GM23248 (cell line): ENCODE measurements around the gene ZNF831. TPM values are rescaled to one million over a fixed set of nuclear protein-coding genes. Genes with fewer than 3 reads are reported as not detected.

Experiments used
- DNase-seq: peaks from one replicate; pipeline ENCODE4 v3.0.0-alpha.2; 2015
- H2AFZ ChIP-seq: fragments of 200-600 bp; sonication (generic); 2 replicates; pipeline ENCODE4 v1.6.1; 2016; ENCODE audit warnings: antibody characterized with exemption
- H3F3A ChIP-seq: fragments of 200-600 bp; sonication (generic); 2 replicates; pipeline ENCODE4 v1.6.1; 2016; ENCODE audit warnings: mild to moderate bottlenecking, antibody characterized with exemption, mixed run types; ENCODE audit not compliant: insufficient read depth
- H3K27ac ChIP-seq: fragments of 200-600 bp; sonication (generic); 2 replicates; pipeline ENCODE4 v1.5.1; 2016; ENCODE audit warnings: mild to moderate bottlenecking
- H3K27me3 ChIP-seq: fragments of 200-600 bp; sonication (generic); replicated peaks from 2 replicates; pipeline ENCODE4 v1.6.1; 2016; ENCODE audit warnings: mild to moderate bottlenecking; ENCODE audit not compliant: insufficient read depth
- H3K36me3 ChIP-seq: fragments of 200-600 bp; sonication (generic); 2 replicates; pipeline ENCODE4 v1.6.1; 2016; ENCODE audit warnings: low read depth, mild to moderate bottlenecking
- H3K4me1 ChIP-seq: fragments of 200-600 bp; sonication (generic); 2 replicates; pipeline ENCODE4 v1.6.1; 2016; ENCODE audit warnings: mild to moderate bottlenecking; ENCODE audit not compliant: insufficient read depth
- H3K4me2 ChIP-seq: fragments of 200-600 bp; sonication (generic); one replicate; pipeline ENCODE4 v1.6.1; 2016; ENCODE audit warnings: mild to moderate bottlenecking; ENCODE audit not compliant: unreplicated experiment
- H3K4me3 ChIP-seq: fragments of 200-600 bp; sonication (generic); 2 replicates; pipeline ENCODE4 v1.5.1; 2016; ENCODE audit warnings: mild to moderate bottlenecking
- H3K79me2 ChIP-seq: fragments of 200-600 bp; sonication (generic); 2 replicates; pipeline ENCODE4 v1.6.1; 2016; ENCODE audit warnings: mild to moderate bottlenecking; ENCODE audit not compliant: insufficient read depth
- H3K9ac ChIP-seq: fragments of 200-600 bp; sonication (generic); 2 replicates; pipeline ENCODE4 v1.6.1; 2016; ENCODE audit warnings: mild to moderate bottlenecking
- H3K9me2 ChIP-seq: fragments of 200-600 bp; sonication (generic); 2 replicates; pipeline ENCODE4 v1.6.1; 2016; ENCODE audit warnings: mixed run types, mild to moderate bottlenecking, moderate library complexity; ENCODE audit not compliant: insufficient read depth
- H3K9me3 ChIP-seq: fragments of 200-600 bp; sonication (generic); one replicate; pipeline ENCODE4 v1.6.1; 2017; ENCODE audit warnings: low read depth
- H4K20me1 ChIP-seq: fragments of 200-600 bp; sonication (generic); 2 replicates; pipeline ENCODE4 v1.6.0; 2016; ENCODE audit not compliant: insufficient read depth
- EZH2 ChIP-seq: fragments of 200-600 bp; sonication (generic); IDR thresholded peaks from 2 replicates; pipeline ENCODE4 v1.6.1; 2018; ENCODE audit warnings: antibody characterized with exemption, mild to moderate bottlenecking; ENCODE audit not compliant: insufficient read depth, poor library complexity, severe bottlenecking
- EZH2phosphoT487 ChIP-seq: fragments of 200-600 bp; sonication (generic); IDR thresholded peaks from 2 replicates; pipeline ENCODE4 v1.6.1; 2018; ENCODE audit warnings: antibody characterized with exemption, moderate library complexity, mild to moderate bottlenecking, low read depth; ENCODE audit not compliant: insufficient read depth
- WGBS, 2 experiments: methylation state at CpG; one replicate each; pipeline ENCODE4 v1.1.6; 2015 to 2017; ENCODE audit warnings: low lambda C conversion rate in 2 of 2, low coverage in 1 of 2; ENCODE audit errors: missing lambda C conversion rate in 2 of 2; 5-methylcytosine and 5-hydroxymethylcytosine counted together
- in situ Hi-C: fragments of 300-500 bp; cut with MboI; formaldehyde crosslinking; loops from 2 replicates; pipeline ENCODE4 v1.15.0; 2020
- polyA plus RNA-seq: library from polyadenylated mRNA; unstranded; fragments of >200 nt; fragmentation: Nextera tagmentation; extraction: Ambion mirVana; gene quantifications from 2 replicates; pipeline ENCODE4 v1.2.1, GENCODE V29; 2016
- total RNA-seq: library from RNA; depleted of rRNA; stranded (reverse); fragments of >200 nt; shearing (Covaris generic); gene quantifications from 2 replicates; pipeline ENCODE4 v1.2.3, GENCODE V29; 2014

ZNF831 gene
- total and polyA plus RNA-seq, 2 experiments from 2014 or later = not detected

DNA sequence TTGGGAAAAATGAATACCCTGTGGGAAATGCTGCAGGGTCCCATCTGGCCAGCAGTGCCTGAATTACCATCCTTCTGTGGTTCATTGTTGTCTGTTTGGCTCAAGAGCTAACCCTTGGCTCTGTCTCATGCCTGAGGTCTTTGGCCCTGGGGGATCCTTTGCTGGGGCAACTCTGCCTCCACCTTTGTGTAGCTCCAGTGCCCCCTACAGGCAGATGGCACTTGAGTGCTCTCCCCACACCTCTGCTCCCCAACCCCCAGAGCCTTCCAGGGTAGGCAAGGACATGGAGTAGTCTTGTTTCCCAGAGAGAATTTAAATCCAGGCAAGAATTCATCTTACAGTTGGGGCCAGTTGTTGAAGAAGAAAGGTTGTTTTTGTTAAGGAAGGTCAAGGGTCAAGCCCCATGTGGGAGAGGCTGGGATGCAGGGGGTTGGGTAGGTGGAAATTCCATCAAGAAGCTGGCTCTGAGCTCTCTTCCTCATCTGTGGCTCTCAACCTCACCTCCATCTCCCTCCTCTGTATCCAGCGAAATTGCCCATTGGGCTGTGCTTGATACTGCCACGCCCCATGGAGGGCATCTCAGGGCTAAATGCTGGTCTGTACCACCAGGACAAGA lies 44.2 kb downstream of the ZNF831 start:
- 39 to 66% methylated on average over 2 of the region's 2 CpGs for WGBS, 2 experiments
- H3K9ac ChIP-seq = no peak overlapping the region

DNA sequence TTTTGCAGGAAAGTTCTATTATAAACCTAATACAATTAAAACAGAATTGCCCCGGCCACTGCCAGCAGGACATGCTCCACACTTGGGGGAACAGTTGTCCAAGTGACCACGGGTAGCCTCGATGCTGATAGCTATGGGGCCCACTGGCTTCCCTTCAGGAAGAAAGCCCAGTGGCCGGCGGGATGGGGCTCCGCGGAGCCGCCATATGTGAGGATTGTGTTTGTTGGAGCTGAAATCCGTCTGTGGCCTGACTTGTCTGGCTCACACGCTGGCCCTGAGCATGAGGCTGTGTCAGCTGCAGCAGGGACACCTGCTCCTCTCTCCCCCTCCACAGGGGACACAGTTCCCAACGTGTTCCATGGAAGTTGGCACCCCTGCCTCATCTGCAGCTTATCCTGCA lies 46.6 kb downstream of the ZNF831 start:
- Histone ChIP-seq H3K4me2 (no peak overlapping the region), H3K9me3 (no peaks in the 10 kb centered on the region), H3K9ac (no peak overlapping the region), H3K27ac (no peak overlapping the region), H3F3A (no peaks in the 10 kb centered on the region), H2AFZ (no peak overlapping the region), H3K4me1 (no peaks in the 10 kb centered on the region), H3K36me3 (no peaks in the 10 kb centered on the region), H3K4me3 (no peak overlapping the region), H3K9me2 (no peaks in the 10 kb centered on the region), H3K79me2 (no peaks in the 10 kb centered on the region), H4K20me1 (no peaks in the 10 kb centered on the region), H3K27me3 (no peaks in the 10 kb centered on the region)
- TF ChIP-seq EZH2 = no peak
- no peak for TF ChIP-seq EZH2phosphoT487
- 47 to 50% methylated on average over 11 of the region's 11 CpGs for WGBS, 2 experiments
- in situ Hi-C loops = loop anchor here (10.0 kb wide), 1 partner anchor 335 kb away; no protein-coding TSS in a partner anchor
- no peak for DNase-seq

More for the DNA sequence above, 44.2 kb downstream of the ZNF831 start:
- no peak for TF ChIP-seq EZH2
- no peak for TF ChIP-seq EZH2phosphoT487
- no peaks in the 10 kb centered on the region for H3K4me1 ChIP-seq
- H3K9me2 ChIP-seq = no peaks in the 10 kb centered on the region
- no peak overlapping the region for H2AFZ ChIP-seq
- no peaks in the 10 kb centered on the region for H4K20me1 ChIP-seq
- in situ Hi-C loops = no loop called here
- H3K27ac ChIP-seq = no peak overlapping the region
- no peaks in the 10 kb centered on the region for H3K79me2 ChIP-seq
- H3K36me3 ChIP-seq = no peaks in the 10 kb centered on the region
- peak; percentile 56 for DNase-seq
- no peak overlapping the region for H3K4me2 ChIP-seq
- peaks cover 11% of the 10 kb centered on the region; the same call in 1 of the 2 replicates for H3K27me3 ChIP-seq
- H3K4me3 ChIP-seq = no peak overlapping the region
- H3K9me3 ChIP-seq = no peaks in the 10 kb centered on the region
- H3F3A ChIP-seq = no peaks in the 10 kb centered on the region

DNA sequence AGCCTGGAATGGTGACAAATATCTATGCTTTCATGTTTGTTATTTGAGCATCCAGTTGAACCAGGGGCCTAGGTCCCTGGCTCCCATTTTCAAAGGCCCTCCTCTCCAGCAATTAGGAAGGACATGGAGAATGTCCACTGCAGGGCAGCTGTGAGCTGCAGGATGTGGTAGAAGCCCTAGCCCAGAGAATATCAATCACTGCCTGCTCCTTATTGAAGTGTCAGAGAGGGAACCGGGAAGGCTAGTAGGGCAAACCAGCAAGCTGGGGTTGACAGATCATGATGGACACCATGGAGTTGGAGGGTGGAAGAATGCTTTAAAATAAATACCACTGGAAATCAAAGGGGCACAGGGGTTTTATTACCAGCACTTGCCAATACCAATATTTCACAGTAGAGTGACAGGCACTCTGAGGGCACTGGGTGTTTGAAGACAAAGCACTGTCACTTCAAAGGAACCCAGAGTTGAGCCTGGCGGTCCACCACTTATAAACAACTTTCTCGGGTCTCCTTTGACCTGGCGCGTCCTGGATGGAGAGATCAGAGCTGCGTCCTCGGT lies 47.7 kb downstream of the ZNF831 start:
- no peak overlapping the region for H3K4me3 ChIP-seq
- TF ChIP-seq EZH2phosphoT487 = no peak
- no peak for TF ChIP-seq EZH2
- H3K9ac ChIP-seq = no peak overlapping the region
- 52 to 55% methylated on average over 7 of the region's 7 CpGs for WGBS, 2 experiments
- H2AFZ ChIP-seq = no peak overlapping the region
- H3K27me3 ChIP-seq = 0 out of 2 replicates have a peak, but pooled peaks cover 4% of the 10 kb centered on the region
- no peak for DNase-seq
- H3K9me3 ChIP-seq = no peaks in the 10 kb centered on the region
- no peaks in the 10 kb centered on the region for H3K79me2 ChIP-seq
- no peaks in the 10 kb centered on the region for H3K4me1 ChIP-seq
- in situ Hi-C loops = loop anchor here (10.0 kb wide), 1 partner anchor 336 kb away; no protein-coding TSS in a partner anchor
- no peaks in the 10 kb centered on the region for H3K9me2 ChIP-seq
- no peaks in the 10 kb centered on the region for H4K20me1 ChIP-seq
- H3K4me2 ChIP-seq = no peak overlapping the region
- no peaks in the 10 kb centered on the region for H3K36me3 ChIP-seq
- no peak overlapping the region for H3K27ac ChIP-seq
- H3F3A ChIP-seq = no peaks in the 10 kb centered on the region

DNA sequence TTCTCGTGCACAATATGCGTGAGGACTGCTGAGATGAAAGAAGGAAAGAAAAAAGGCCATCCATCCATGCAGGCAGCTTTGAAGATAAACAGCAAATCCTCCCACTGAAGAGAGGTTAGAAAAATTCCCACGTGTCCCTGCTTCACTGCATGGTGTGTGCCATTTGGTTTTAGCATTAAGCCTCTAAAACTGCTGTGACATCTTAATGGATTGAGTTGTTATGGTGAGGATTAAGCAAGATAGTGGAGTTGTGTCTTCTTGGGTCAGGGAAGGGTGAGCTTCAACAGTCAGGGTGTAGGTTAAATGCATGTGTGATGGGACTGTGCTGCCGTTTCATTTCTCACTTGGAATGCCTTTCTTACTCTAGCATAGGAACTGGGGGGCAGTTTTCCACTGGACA lies 50.5 kb downstream of the ZNF831 start:
- H3K4me3 ChIP-seq = no peak overlapping the region
- H3K9me3 ChIP-seq = no peaks in the 10 kb centered on the region
- no peak overlapping the region for H3K4me2 ChIP-seq
- no peak overlapping the region for H2AFZ ChIP-seq
- no peaks in the 10 kb centered on the region for H3K36me3 ChIP-seq
- peaks cover 4% of the 10 kb centered on the region; the same call in 1 of the 2 replicates for H3K27me3 ChIP-seq
- H3K4me1 ChIP-seq = no peaks in the 10 kb centered on the region
- in situ Hi-C loops = loop anchor here (10.0 kb wide), 1 partner anchor 339 kb away; no protein-coding TSS in a partner anchor
- H4K20me1 ChIP-seq = no peaks in the 10 kb centered on the region
- no peak for DNase-seq
- no peak overlapping the region for H3K9ac ChIP-seq
- no peaks in the 10 kb centered on the region for H3K79me2 ChIP-seq
- 42 to 62% methylated on average over 4 of the region's 4 CpGs for WGBS, 2 experiments
- H3K27ac ChIP-seq = no peak overlapping the region
- TF ChIP-seq EZH2 = no peak
- no peak for TF ChIP-seq EZH2phosphoT487
- no peaks in the 10 kb centered on the region for H3K9me2 ChIP-seq
- no peaks in the 10 kb centered on the region for H3F3A ChIP-seq
